ENCODE results near the gene HAUS6. TPM values are rescaled to one million over a fixed set of nuclear protein-coding genes. Genes with fewer than 3 reads are reported as not detected.
"Not testable (repeated sequence)": the region's sequence is repeated elsewhere in the genome, so short reads cannot be mapped to it uniquely, and the experiment has no call there.

Gene HAUS6
- total and polyA plus RNA-seq, 2 experiments from 2014 or later = 32.7 to 48.7 TPM

DNA sequence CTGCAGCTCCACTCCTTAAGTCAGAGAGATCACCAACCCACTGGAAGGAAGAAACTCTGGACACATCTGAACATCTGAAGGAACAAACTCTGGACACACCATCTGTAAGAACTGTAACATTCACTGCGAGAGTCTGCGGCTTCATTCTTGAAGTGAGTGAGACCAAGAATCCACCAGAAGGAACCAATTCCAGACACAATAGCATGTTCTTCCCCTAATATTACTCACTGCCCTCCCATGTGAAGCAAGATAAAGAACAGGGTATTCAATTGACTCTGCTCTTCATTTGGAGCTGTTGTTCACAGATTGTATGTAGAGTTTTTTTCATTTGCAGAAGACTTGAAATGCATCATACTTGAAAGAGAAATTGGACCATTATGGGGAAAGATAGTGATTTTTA lies 80.5 kb downstream of the HAUS6 start:
- H3K27me3 ChIP-seq (ENCODE audit: insufficient read depth) = no peaks in the 10 kb centered on the region
- H3K9me3 Mint-ChIP-seq = peaks cover 2% of the 10 kb centered on the region; the same call in 2 of the 3 replicates
- H4K20me1 ChIP-seq (replicated peaks; ENCODE audit: insufficient read depth) = no peaks in the 10 kb centered on the region
- H2AFZ ChIP-seq = no peak overlapping the region
- no peaks in the 10 kb centered on the region for H3K27me3 Mint-ChIP-seq (ENCODE audit: insufficient read depth, low read depth, poor library complexity)
- no peak overlapping the region for H3K27ac ChIP-seq (ENCODE audit: low read depth)
- H3K4me1 Mint-ChIP-seq = no peaks in the 10 kb centered on the region
- no peaks in the 10 kb centered on the region for H3K36me3 ChIP-seq (ENCODE audit: insufficient read depth)
- TF ChIP-seq EZH2 (IDR thresholded peaks at IDR 0.05; ENCODE audit: low read depth, unreplicated experiment) (no peak), JUNB (IDR thresholded peaks at IDR 0.05; ENCODE audit: unreplicated experiment) (no peak), CTCF (conservative IDR thresholded peaks at IDR 0.05; ENCODE audit: low read depth in 2 of 2) (no peak)
- TF ChIP-seq, protein P1, sequence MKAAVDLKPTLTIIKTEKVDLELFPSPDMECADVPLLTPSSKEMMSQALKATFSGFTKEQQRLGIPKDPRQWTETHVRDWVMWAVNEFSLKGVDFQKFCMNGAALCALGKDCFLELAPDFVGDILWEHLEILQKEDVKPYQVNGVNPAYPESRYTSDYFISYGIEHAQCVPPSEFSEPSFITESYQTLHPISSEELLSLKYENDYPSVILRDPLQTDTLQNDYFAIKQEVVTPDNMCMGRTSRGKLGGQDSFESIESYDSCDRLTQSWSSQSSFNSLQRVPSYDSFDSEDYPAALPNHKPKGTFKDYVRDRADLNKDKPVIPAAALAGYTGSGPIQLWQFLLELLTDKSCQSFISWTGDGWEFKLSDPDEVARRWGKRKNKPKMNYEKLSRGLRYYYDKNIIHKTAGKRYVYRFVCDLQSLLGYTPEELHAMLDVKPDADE (IDR thresholded peaks at IDR 0.05) = no peak
- no peaks in the 10 kb centered on the region for H3K36me3 Mint-ChIP-seq (ENCODE audit: low read depth)
- peaks cover 5% of the 10 kb centered on the region for H3K9me2 ChIP-seq (ENCODE audit: insufficient read depth)
- no peaks in the 10 kb centered on the region for H3K79me2 ChIP-seq (replicated peaks; ENCODE audit: insufficient read depth)
- H3K4me3 ChIP-seq = no peak overlapping the region
- H3F3A ChIP-seq (replicated peaks; ENCODE audit: low read depth) = no peaks in the 10 kb centered on the region
- no peak overlapping the region for H3K27ac Mint-ChIP-seq
- H3K4me1 ChIP-seq (ENCODE audit: insufficient read depth) = no peaks in the 10 kb centered on the region
- H3K4me2 ChIP-seq = no peak overlapping the region
- DNase-seq (ENCODE audit: low spot score) = no peak
- ATAC-seq = no peak
- H3K4me3 Mint-ChIP-seq = no peak overlapping the region

GRCh38 chr9:19021649-19022048 lies 81.1 kb downstream of the HAUS6 start:
- not testable (repeated sequence) for H3K27ac ChIP-seq (ENCODE audit: low read depth); H2AFZ ChIP-seq; H3K27me3 Mint-ChIP-seq (ENCODE audit: insufficient read depth, low read depth, poor library complexity); H4K20me1 ChIP-seq (replicated peaks; ENCODE audit: insufficient read depth); H3K4me3 ChIP-seq; H3K36me3 ChIP-seq (ENCODE audit: insufficient read depth); H3F3A ChIP-seq (replicated peaks; ENCODE audit: low read depth); H3K27ac Mint-ChIP-seq; ATAC-seq; H3K27me3 ChIP-seq (ENCODE audit: insufficient read depth); H3K79me2 ChIP-seq (replicated peaks; ENCODE audit: insufficient read depth); H3K9me3 Mint-ChIP-seq; H3K36me3 Mint-ChIP-seq (ENCODE audit: low read depth); H3K4me1 ChIP-seq (ENCODE audit: insufficient read depth); DNase-seq (ENCODE audit: low spot score); H3K4me3 Mint-ChIP-seq; H3K9me2 ChIP-seq (ENCODE audit: insufficient read depth); H3K4me2 ChIP-seq; H3K4me1 Mint-ChIP-seq

GRCh38 chr9:19020886-19021455 lies 81.7 kb downstream of the HAUS6 start:
- Mint-ChIP-seq H3K27ac (no peak overlapping the region), H3K27me3 (ENCODE audit: insufficient read depth, low read depth, poor library complexity) (no peaks in the 10 kb centered on the region), H3K4me3 (no peak overlapping the region), H3K9me3 (peaks cover 2% of the 10 kb centered on the region; the same call in 2 of the 3 replicates), H3K4me1 (no peaks in the 10 kb centered on the region), H3K36me3 (ENCODE audit: low read depth) (no peaks in the 10 kb centered on the region)
- no peaks in the 10 kb centered on the region for H3K9me2 ChIP-seq (ENCODE audit: insufficient read depth)
- no peaks in the 10 kb centered on the region for H3K27me3 ChIP-seq (ENCODE audit: insufficient read depth)
- H3K79me2 ChIP-seq (replicated peaks; ENCODE audit: insufficient read depth) = no peaks in the 10 kb centered on the region
- H3K36me3 ChIP-seq (ENCODE audit: insufficient read depth) = no peaks in the 10 kb centered on the region
- H3F3A ChIP-seq (replicated peaks; ENCODE audit: low read depth) = no peaks in the 10 kb centered on the region
- H3K4me2 ChIP-seq = no peak overlapping the region
- no peak overlapping the region for H2AFZ ChIP-seq
- no peak overlapping the region for H3K4me3 ChIP-seq
- H4K20me1 ChIP-seq (replicated peaks; ENCODE audit: insufficient read depth) = no peaks in the 10 kb centered on the region
- ATAC-seq = no peak
- DNase-seq (ENCODE audit: low spot score) = no peak
- H3K4me1 ChIP-seq (ENCODE audit: insufficient read depth) = no peaks in the 10 kb centered on the region
- H3K27ac ChIP-seq (ENCODE audit: low read depth) = no peak overlapping the region
- TF ChIP-seq, protein P2, sequence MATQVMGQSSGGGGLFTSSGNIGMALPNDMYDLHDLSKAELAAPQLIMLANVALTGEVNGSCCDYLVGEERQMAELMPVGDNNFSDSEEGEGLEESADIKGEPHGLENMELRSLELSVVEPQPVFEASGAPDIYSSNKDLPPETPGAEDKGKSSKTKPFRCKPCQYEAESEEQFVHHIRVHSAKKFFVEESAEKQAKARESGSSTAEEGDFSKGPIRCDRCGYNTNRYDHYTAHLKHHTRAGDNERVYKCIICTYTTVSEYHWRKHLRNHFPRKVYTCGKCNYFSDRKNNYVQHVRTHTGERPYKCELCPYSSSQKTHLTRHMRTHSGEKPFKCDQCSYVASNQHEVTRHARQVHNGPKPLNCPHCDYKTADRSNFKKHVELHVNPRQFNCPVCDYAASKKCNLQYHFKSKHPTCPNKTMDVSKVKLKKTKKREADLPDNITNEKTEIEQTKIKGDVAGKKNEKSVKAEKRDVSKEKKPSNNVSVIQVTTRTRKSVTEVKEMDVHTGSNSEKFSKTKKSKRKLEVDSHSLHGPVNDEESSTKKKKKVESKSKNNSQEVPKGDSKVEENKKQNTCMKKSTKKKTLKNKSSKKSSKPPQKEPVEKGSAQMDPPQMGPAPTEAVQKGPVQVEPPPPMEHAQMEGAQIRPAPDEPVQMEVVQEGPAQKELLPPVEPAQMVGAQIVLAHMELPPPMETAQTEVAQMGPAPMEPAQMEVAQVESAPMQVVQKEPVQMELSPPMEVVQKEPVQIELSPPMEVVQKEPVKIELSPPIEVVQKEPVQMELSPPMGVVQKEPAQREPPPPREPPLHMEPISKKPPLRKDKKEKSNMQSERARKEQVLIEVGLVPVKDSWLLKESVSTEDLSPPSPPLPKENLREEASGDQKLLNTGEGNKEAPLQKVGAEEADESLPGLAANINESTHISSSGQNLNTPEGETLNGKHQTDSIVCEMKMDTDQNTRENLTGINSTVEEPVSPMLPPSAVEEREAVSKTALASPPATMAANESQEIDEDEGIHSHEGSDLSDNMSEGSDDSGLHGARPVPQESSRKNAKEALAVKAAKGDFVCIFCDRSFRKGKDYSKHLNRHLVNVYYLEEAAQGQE (IDR thresholded peaks at IDR 0.05; ENCODE audit: unreplicated experiment) = no peak
- no peak for TF ChIP-seq STAT1 (IDR thresholded peaks at IDR 0.05; ENCODE audit: unreplicated experiment)

Data from GM23338 (cell line).